Right lobe of liver (tissue), 6 donors: Measurements from ENCODE around the gene CRTAC1. TPM values are rescaled to one million over a fixed set of nuclear protein-coding genes. Genes with fewer than 3 reads are reported as not detected.

Experiments used
- ATAC-seq, 4 donors: fragments of 200-7000 bp; cut with Tn5 transposase; one replicate each; pipeline ENCODE4 v1.9.1; 2020; ENCODE audit warnings: mild to moderate bottlenecking in 4 of 4, moderate library complexity in 4 of 4
- DNase-seq, 3 donors: peaks; one replicate each; pipeline ENCODE4 v3.0.0-alpha.2; 2020
- H3K27ac ChIP-seq, 3 donors: fragments of 200-600 bp; one replicate each; pipeline ENCODE4 v1.8.0; 2022
- H3K27me3 ChIP-seq, 2 donors: fragments of 200-600 bp; one replicate each; pipeline ENCODE4 v1.8.0; 2022
- H3K36me3 ChIP-seq, 4 donors: fragments of 200-600 bp; sonication (generic) in 1 of 4; one replicate each; pipeline versions ENCODE4 v1.5.1 to v1.8.0; 2017 to 2022; ENCODE audit warnings: control low read depth in 1 of 4
- H3K4me1 ChIP-seq, 4 donors: fragments of 200-600 bp; sonication (generic) in 1 of 4; one replicate each; pipeline versions ENCODE4 v1.5.1 to v1.8.0; 2017 to 2022; ENCODE audit warnings: control low read depth in 1 of 4
- H3K4me3 ChIP-seq, 3 donors: fragments of 200-600 bp; one replicate each; pipeline ENCODE4 v1.8.0; 2022
- H3K9me3 ChIP-seq, 4 donors: fragments of 200-600 bp; sonication (generic) in 1 of 4; one replicate each; pipeline versions ENCODE4 v1.5.1 to v1.8.0; 2017 to 2022; ENCODE audit warnings: control low read depth in 1 of 4
- CTCF ChIP-seq, 4 donors: fragments of 200-600 bp in 3 of 4; fragments of 450-650 bp in 1 of 4; IDR thresholded peaks; one replicate each; pipeline versions ENCODE4 v1.5.1 to v1.8.0; 2016 to 2022; ENCODE audit warnings: antibody characterized with exemption in 4 of 4, mild to moderate bottlenecking in 2 of 4
- POLR2A ChIP-seq: fragments of 450-650 bp; IDR thresholded peaks from one replicate; pipeline ENCODE4 v1.6.1; 2017; ENCODE audit warnings: antibody characterized with exemption, mild to moderate bottlenecking
- WGBS: methylation state at CpG from one replicate; pipeline ENCODE4 v1.1.6; 2018; ENCODE audit warnings: low coverage, low lambda C conversion rate; ENCODE audit not compliant: insufficient coverage; ENCODE audit errors: missing lambda C conversion rate; 5-methylcytosine and 5-hydroxymethylcytosine counted together
- intact Hi-C, 2 donors: fragments of 100-400 bp; cut with DNase I; formaldehyde crosslinking; loops; one replicate each; pipeline versions ENCODE4 v1.11.2 to v1.14.1; 2022
- total RNA-seq, 6 experiments: library from RNA; depleted of rRNA in 2 of 6; stranded (reverse); fragments of >200 nt in 2 of 6; fragmentation: NEBNext Ultra II Directional in 3 of 6; extraction: Animal tissue kit (Norgen Biotek cat#: 25700) in 3 of 6; gene quantifications; one replicate each; pipeline versions ENCODE4 v1.1.0 to v1.2.4, GENCODE V29; 2016 to 2023
- donor health status: DM: no; HTN: yes; CAD: no.
- donor health status: DM: no; HTN: no; CAD: no.
- donor health status: DM: no; HTN: no; CAD: no.
- donor health status: DM: no; HTN: yes; CAD: no.
- donor health status: DM: no; HTN: yes; CAD: no.

The CRTAC1 gene
- total RNA-seq, 6 experiments from 2014 or later: 0.20 TPM; not detected in 5

GRCh38 chr10:97936126-97936525 lies 94.3 kb downstream of the CRTAC1 start:
- DNase-seq: no peak
- no peaks in the 10 kb centered on the region for H3K36me3 ChIP-seq

GRCh38 chr10:97932932-97933530 lies 97.4 kb downstream of the CRTAC1 start:
- H3K9me3 ChIP-seq: no peaks in the 10 kb centered on the region
- H3K4me3 ChIP-seq: no peak overlapping the region
- intact Hi-C loops: no loop called here
- H3K27me3 ChIP-seq: no peaks in the 10 kb centered on the region
- TF ChIP-seq CTCF (IDR thresholded peaks at IDR 0.05) (no peak), POLR2A (no peak)
- H3K27ac ChIP-seq: no peak overlapping the region
- no peaks in the 10 kb centered on the region for H3K4me1 ChIP-seq
- H3K36me3 ChIP-seq: no peaks in the 10 kb centered on the region
- DNase-seq: no peak
- WGBS: 82% methylated on average over 3 of the region's 10 CpGs
- no peak for ATAC-seq

More at GRCh38 chr10:97936126-97936525, 94.3 kb downstream of the CRTAC1 start:
- WGBS: 82% methylated on average over 7 of the region's 23 CpGs
- Histone ChIP-seq H3K27me3 (no peaks in the 10 kb centered on the region), H3K27ac (no peak overlapping the region), H3K4me3 (no peak overlapping the region), H3K4me1 (no peaks in the 10 kb centered on the region), H3K9me3 (no peaks in the 10 kb centered on the region)
- TF ChIP-seq POLR2A (no peak), CTCF (IDR thresholded peaks at IDR 0.05) (no peak)
- intact Hi-C loops: no loop called here
- ATAC-seq: no peak

GRCh38 chr10:97931041-97931440 lies 99.4 kb downstream of the CRTAC1 start:
- Histone ChIP-seq H3K4me3 (no peak overlapping the region), H3K27me3 (no peaks in the 10 kb centered on the region), H3K27ac (no peak overlapping the region), H3K9me3 (no peaks in the 10 kb centered on the region), H3K36me3 (no peaks in the 10 kb centered on the region), H3K4me1 (no peaks in the 10 kb centered on the region)
- WGBS: 49% methylated on average over 4 of the region's 4 CpGs
- intact Hi-C loops: no loop called here
- TF ChIP-seq CTCF (IDR thresholded peaks at IDR 0.05): no peak
- DNase-seq (no peak), ATAC-seq (no peak)

- intact Hi-C loops: loop anchor here in 1 of 2 donors (5.0 kb wide), 1 partner anchor 108 kb away; no protein-coding TSS in a partner anchor
- no peak for TF ChIP-seq CTCF (IDR thresholded peaks at IDR 0.05)
- no peak for TF ChIP-seq POLR2A
- no peaks in the 10 kb centered on the region for H3K4me1 ChIP-seq
- no peak for DNase-seq
- ATAC-seq: no peak
- H3K36me3 ChIP-seq: no peaks in the 10 kb centered on the region
- 39% methylated on average over 6 of the region's 6 CpGs for WGBS
- H3K9me3 ChIP-seq: no peaks in the 10 kb centered on the region
- no peaks in the 10 kb centered on the region for H3K27me3 ChIP-seq
- no peak overlapping the region for H3K4me3 ChIP-seq
- H3K27ac ChIP-seq: no peak overlapping the region
Observed at GRCh38 chr10:97928897-97929296, 101.5 kb downstream of the CRTAC1 start.
